GM12878 (cell line): Measurements from ENCODE around the gene ATP6V0C. TPM values are rescaled to one million over a fixed set of nuclear protein-coding genes. Genes with fewer than 3 reads are reported as not detected.

ENCODE experiments used
- CHD1 ChIP-seq: IDR thresholded peaks from 2 replicates; pipeline ENCODE4 v1.6.1; 2012; ENCODE audit warnings: low read depth, low read length, improper control_type of control experiment
- HDAC2 ChIP-seq: fragments of 200-600 bp; sonication (generic); IDR thresholded peaks from 2 replicates; pipeline ENCODE4 v1.6.1; 2017
- NFYA ChIP-seq: IDR thresholded peaks from 2 replicates; pipeline ENCODE4 v1.6.1; 2011; ENCODE audit warnings: low read depth, mild to moderate bottlenecking, low read length, improper control_type of control experiment, borderline replicate concordance
- PAX5 ChIP-seq: IDR thresholded peaks from 2 replicates; pipeline ENCODE4 v1.6.1; 2011; ENCODE audit warnings: low read depth, low read length, borderline replicate concordance
- RAD51 ChIP-seq: fragments of 450-650 bp; IDR thresholded peaks from 2 replicates; pipeline ENCODE4 v1.6.1; 2016; ENCODE audit warnings: moderate library complexity, mild to moderate bottlenecking, inconsistent platforms
- SMAD1 ChIP-seq: fragments of 450-650 bp; IDR thresholded peaks from 2 replicates; pipeline ENCODE4 v1.6.1; 2018; ENCODE audit warnings: mild to moderate bottlenecking, low read depth; ENCODE audit not compliant: partially characterized antibody
- SREBF2 ChIP-seq: IDR thresholded peaks from 2 replicates; pipeline ENCODE4 v1.6.1; 2012; ENCODE audit warnings: mild to moderate bottlenecking, low read length
- ZNF207 ChIP-seq: fragments of 450-650 bp; IDR thresholded peaks from 2 replicates; pipeline ENCODE4 v1.6.1; 2014; ENCODE audit warnings: antibody characterized with exemption, mild to moderate bottlenecking, borderline replicate concordance
- ZZZ3 ChIP-seq: IDR thresholded peaks from 2 replicates; pipeline ENCODE4 v1.6.1; 2011; ENCODE audit warnings: low read depth; ENCODE audit not compliant: control insufficient read depth, insufficient read length
- polyA plus RNA-seq, 11 experiments: library from polyadenylated mRNA; depleted of rRNA in 4 of 11; unstranded in 6 of 11; stranded (reverse) in 5 of 11; fragments of >200 nt; fragmentation: Nextera tagmentation in 4 of 11; fragmentation: Illumina TruSeq in 1 of 11; extraction: Ambion mirVana in 4 of 11; extraction: Trizol in 1 of 11; gene quantifications; 1 replicate in 1 of 11; 2 replicates in 10 of 11; pipeline versions ENCODE4 v1.2.1 to v1.2.3, GENCODE V29; 2011 to 2016; ENCODE audit warnings: inconsistent platforms in 2 of 11, missing spikeins in 2 of 11, low read depth in 1 of 11
- total RNA-seq, 4 experiments: library from RNA; depleted of rRNA in 3 of 4; stranded (reverse); fragments of >200 nt in 3 of 4; fragmentation: Illumina TruSeq in 1 of 4; extraction: Trizol in 1 of 4; gene quantifications; 2 replicates each; pipeline versions ENCODE4 v1.2.1 to v1.2.3, GENCODE V29; 2013 to 2021
- TF ChIP-seq, protein P1 (sequence below): fragments of 450-650 bp; IDR thresholded peaks from 2 replicates; pipeline ENCODE4 v1.6.1; 2016; ENCODE audit warnings: mild to moderate bottlenecking
- TF ChIP-seq, protein P2 (sequence below): fragments of 450-650 bp; IDR thresholded peaks from 2 replicates; pipeline ENCODE4 v1.6.1; 2017; ENCODE audit warnings: borderline replicate concordance

Gene ATP6V0C
- total and polyA plus RNA-seq, 10 of the 15 experiments (the other 5 are each of a cell fraction or from before 2014, with no cell fraction given) = 2.4 to 135 (median 18.4) TPM

DNA sequence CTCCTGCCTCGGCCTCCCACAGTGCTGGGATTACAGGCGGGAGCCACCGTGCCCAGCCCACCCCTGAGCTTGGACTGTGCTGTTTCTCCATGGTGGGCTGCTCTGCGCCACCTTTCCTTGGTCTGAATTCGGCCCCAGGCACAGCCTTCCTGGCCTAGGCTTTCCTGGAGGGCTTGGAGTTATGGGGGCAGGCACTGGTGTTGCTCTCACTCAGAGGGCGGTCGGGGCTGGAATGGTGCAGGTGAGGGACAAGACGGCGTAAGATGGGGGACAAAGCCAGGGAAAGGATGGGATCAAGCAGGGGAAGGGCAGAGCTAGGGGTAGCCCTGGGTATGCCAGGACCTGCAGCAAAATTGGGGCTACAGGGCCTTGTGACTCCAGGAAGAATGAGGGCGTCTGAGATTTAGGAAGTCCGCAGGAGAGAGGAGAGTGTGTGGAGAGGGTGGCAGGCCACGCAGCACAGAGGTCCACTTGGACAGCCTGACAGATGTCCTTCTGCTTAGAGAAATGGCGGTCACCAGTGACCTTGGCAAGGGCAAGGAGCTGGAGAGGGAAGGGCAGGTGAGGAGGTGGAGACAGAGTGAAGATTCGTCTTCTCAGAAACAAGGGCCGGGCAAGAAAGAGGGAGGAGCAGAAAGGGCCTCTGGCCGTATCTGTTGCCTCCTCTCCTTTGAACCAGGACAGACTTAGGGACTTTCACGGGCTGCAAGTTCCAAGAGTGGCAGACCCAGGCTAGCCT lies 1.6 kb upstream of the ATP6V0C start (continued):
- TF ChIP-seq, protein P1, sequence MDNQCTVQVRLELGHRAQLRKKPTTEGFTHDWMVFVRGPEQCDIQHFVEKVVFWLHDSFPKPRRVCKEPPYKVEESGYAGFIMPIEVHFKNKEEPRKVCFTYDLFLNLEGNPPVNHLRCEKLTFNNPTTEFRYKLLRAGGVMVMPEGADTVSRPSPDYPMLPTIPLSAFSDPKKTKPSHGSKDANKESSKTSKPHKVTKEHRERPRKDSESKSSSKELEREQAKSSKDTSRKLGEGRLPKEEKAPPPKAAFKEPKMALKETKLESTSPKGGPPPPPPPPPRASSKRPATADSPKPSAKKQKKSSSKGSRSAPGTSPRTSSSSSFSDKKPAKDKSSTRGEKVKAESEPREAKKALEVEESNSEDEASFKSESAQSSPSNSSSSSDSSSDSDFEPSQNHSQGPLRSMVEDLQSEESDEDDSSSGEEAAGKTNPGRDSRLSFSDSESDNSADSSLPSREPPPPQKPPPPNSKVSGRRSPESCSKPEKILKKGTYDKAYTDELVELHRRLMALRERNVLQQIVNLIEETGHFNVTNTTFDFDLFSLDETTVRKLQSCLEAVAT = no peak
- TF ChIP-seq PAX5 = no peak
- TF ChIP-seq CHD1 = no peak
- TF ChIP-seq HDAC2 = no peak
- no peak for TF ChIP-seq SREBF2
- no peak for TF ChIP-seq RAD51
- TF ChIP-seq, protein P2, sequence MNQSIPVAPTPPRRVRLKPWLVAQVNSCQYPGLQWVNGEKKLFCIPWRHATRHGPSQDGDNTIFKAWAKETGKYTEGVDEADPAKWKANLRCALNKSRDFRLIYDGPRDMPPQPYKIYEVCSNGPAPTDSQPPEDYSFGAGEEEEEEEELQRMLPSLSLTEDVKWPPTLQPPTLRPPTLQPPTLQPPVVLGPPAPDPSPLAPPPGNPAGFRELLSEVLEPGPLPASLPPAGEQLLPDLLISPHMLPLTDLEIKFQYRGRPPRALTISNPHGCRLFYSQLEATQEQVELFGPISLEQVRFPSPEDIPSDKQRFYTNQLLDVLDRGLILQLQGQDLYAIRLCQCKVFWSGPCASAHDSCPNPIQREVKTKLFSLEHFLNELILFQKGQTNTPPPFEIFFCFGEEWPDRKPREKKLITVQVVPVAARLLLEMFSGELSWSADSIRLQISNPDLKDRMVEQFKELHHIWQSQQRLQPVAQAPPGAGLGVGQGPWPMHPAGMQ = no peak
- TF ChIP-seq SMAD1 = no peak
- no peak for TF ChIP-seq NFYA
- TF ChIP-seq ZZZ3 = no peak
- no peak for TF ChIP-seq ZNF207
